Activated CD8-positive, alpha-beta T cell treated with anti-CD3 and anti-CD28 coated beads for 36 hours (primary cell): ENCODE results near the gene STK24. TPM values are rescaled to one million over a fixed set of nuclear protein-coding genes. Genes with fewer than 3 reads are reported as not detected.

Experiments
- ATAC-seq: fragments of 200-7000 bp; cut with Tn5 transposase; one replicate; pipeline ENCODE4 v1.10.0; 2021; ENCODE audit warnings: mild to moderate bottlenecking, moderate library complexity
- CTCF ChIA-PET: fragments of 350-600 bp; sonication (Branson Sonifier 250); formaldehyde crosslinking; loops from one replicate; lab custom pipeline; 2021; ENCODE audit warnings: antibody characterized with exemption; lab: Charles Lee
- POLR2A ChIA-PET: fragments of 350-600 bp; sonication (Branson Sonifier 250); formaldehyde crosslinking; loops from one replicate; lab custom pipeline; 2021; ENCODE audit warnings: antibody characterized with exemption; lab: Charles Lee
- DNase-seq: peaks from one replicate; pipeline ENCODE4 v3.0.0-alpha.2; 2020
- H3K27ac Mint-ChIP-seq: one replicate; pipeline ENCODE4 v1.8.0; 2021; ENCODE audit warnings: mild to moderate bottlenecking, mixed read lengths
- H3K27me3 Mint-ChIP-seq: one replicate; pipeline ENCODE4 v1.8.0; 2021; ENCODE audit warnings: mixed read lengths
- H3K36me3 Mint-ChIP-seq: one replicate; pipeline ENCODE4 v1.8.0; 2021; ENCODE audit warnings: low read depth, mixed read lengths
- H3K4me1 Mint-ChIP-seq: one replicate; pipeline ENCODE4 v1.8.0; 2021; ENCODE audit warnings: low read depth, mixed read lengths
- H3K4me3 Mint-ChIP-seq: one replicate; pipeline ENCODE4 v1.8.0; 2021; ENCODE audit warnings: mild to moderate bottlenecking, moderate library complexity, mixed read lengths
- H3K9me3 Mint-ChIP-seq: one replicate; pipeline ENCODE4 v1.8.0; 2021; ENCODE audit warnings: mixed read lengths
- CTCF ChIP-seq: fragments of 200-600 bp; IDR thresholded peaks from one replicate; pipeline ENCODE4 v1.8.0; 2022; ENCODE audit warnings: antibody characterized with exemption, mild to moderate bottlenecking
- intact Hi-C: fragments of 100-400 bp; cut with micrococcal nuclease; formaldehyde crosslinking; loops from one replicate; pipeline ENCODE4 v1.10.0; 2022
- total RNA-seq, 2 experiments: library from RNA; stranded (reverse); gene quantifications; one replicate each; pipeline ENCODE4 v1.2.3, GENCODE V29; 2021

STK24 gene
- total RNA-seq, 2 experiments from 2014 or later = 118 TPM

- H3K4me1 Mint-ChIP-seq = no peaks in the 10 kb centered on the region
- ATAC-seq = no peak
- CTCF ChIA-PET = interaction anchor here (0.6 to 1.8 kb wide), 3 partner anchors 214 to 234 kb away, joined by 3 to 5 read pairs (median 4); no protein-coding TSS in a partner anchor
Measured at GRCh38 chr13:98439126-98439828, 137.6 kb downstream of the STK24 start.

GRCh38 chr13:98438246-98439125 lies 138.4 kb downstream of the STK24 start:
- DNase-seq (no peak), ATAC-seq (no peak)
- H3K9me3 Mint-ChIP-seq = no peaks in the 10 kb centered on the region
- no peak for TF ChIP-seq CTCF
- no peak overlapping the region for H3K4me3 Mint-ChIP-seq
- H3K27me3 Mint-ChIP-seq = no peaks in the 10 kb centered on the region
- no peaks in the 10 kb centered on the region for H3K4me1 Mint-ChIP-seq
- no peak overlapping the region for H3K27ac Mint-ChIP-seq
- no peaks in the 10 kb centered on the region for H3K36me3 Mint-ChIP-seq
- intact Hi-C loops = no loop called here
- CTCF ChIA-PET = interaction anchor here (1.1 to 1.8 kb wide), 2 partner anchors 214 to 235 kb away, joined by 4 to 5 read pairs; no protein-coding TSS in a partner anchor
- POLR2A ChIA-PET = no interaction called here

More at GRCh38 chr13:98439126-98439828, 137.6 kb downstream of the STK24 start:
- H3K9me3 Mint-ChIP-seq = no peaks in the 10 kb centered on the region
- POLR2A ChIA-PET = no interaction called here
- intact Hi-C loops = no loop called here
- H3K27ac Mint-ChIP-seq = no peak overlapping the region
- no peak for TF ChIP-seq CTCF
- no peaks in the 10 kb centered on the region for H3K27me3 Mint-ChIP-seq
- no peaks in the 10 kb centered on the region for H3K36me3 Mint-ChIP-seq
- no peak overlapping the region for H3K4me3 Mint-ChIP-seq
- DNase-seq = no peak

- DNase-seq (no peak), ATAC-seq (no peak)
- ChIA-PET POLR2A (no interaction called here), CTCF (interaction anchor here (1.1 to 3.2 kb wide), 2 partner anchors 9 to 217 kb away, joined by 3 to 12 read pairs; no protein-coding TSS in a partner anchor)
- intact Hi-C loops = no loop called here
- Mint-ChIP-seq H3K9me3 (no peaks in the 10 kb centered on the region), H3K27ac (no peak overlapping the region), H3K27me3 (peaks cover 4% of the 10 kb centered on the region), H3K4me1 (no peaks in the 10 kb centered on the region), H3K4me3 (no peak overlapping the region), H3K36me3 (no peaks in the 10 kb centered on the region)
- TF ChIP-seq CTCF = no peak
Measured at GRCh38 chr13:98436233-98436910, 140.5 kb downstream of the STK24 start.

GRCh38 chr13:98435376-98435775 lies 141.5 kb downstream of the STK24 start:
- no peak overlapping the region for H3K27ac Mint-ChIP-seq
- DNase-seq (no peak), ATAC-seq (no peak)
- H3K27me3 Mint-ChIP-seq = peaks cover 4% of the 10 kb centered on the region
- H3K9me3 Mint-ChIP-seq = no peaks in the 10 kb centered on the region
- no peaks in the 10 kb centered on the region for H3K36me3 Mint-ChIP-seq
- CTCF ChIA-PET = interaction anchor here (3.2 kb wide), 1 partner anchor 218 kb away, joined by 12 read pairs; no protein-coding TSS in a partner anchor
- no peaks in the 10 kb centered on the region for H3K4me1 Mint-ChIP-seq
- TF ChIP-seq CTCF = no peak
- H3K4me3 Mint-ChIP-seq = no peak overlapping the region
- POLR2A ChIA-PET = no interaction called here
- intact Hi-C loops = no loop called here
